PFSK-1 (cell line): Measurements from ENCODE around the gene PRKD1.

Experiments used
- POLR2AphosphoS5 ChIP-seq: IDR thresholded peaks from 2 replicates; pipeline ENCODE4 v1.6.1; 2012; ENCODE audit warnings: low read depth, mild to moderate bottlenecking, control low read depth, low read length, moderate library complexity
- TAF1 ChIP-seq: IDR thresholded peaks from 2 replicates; pipeline ENCODE4 v1.6.1; 2012; ENCODE audit warnings: low read length, control low read depth, borderline replicate concordance; ENCODE audit not compliant: insufficient read depth
- TF ChIP-seq, protein P1 (sequence below), 2 experiments: IDR thresholded peaks; 2 replicates each; pipeline versions ENCODE4 v1.6.1 to v1.8.0; 2011 to 2012; ENCODE audit warnings: low read depth in 2 of 2, low read length in 2 of 2, control low read depth in 1 of 2, inconsistent platforms in 1 of 2, mild to moderate bottlenecking in 1 of 2, moderate library complexity in 1 of 2; ENCODE audit not compliant: insufficient read depth in 1 of 2

DNA sequence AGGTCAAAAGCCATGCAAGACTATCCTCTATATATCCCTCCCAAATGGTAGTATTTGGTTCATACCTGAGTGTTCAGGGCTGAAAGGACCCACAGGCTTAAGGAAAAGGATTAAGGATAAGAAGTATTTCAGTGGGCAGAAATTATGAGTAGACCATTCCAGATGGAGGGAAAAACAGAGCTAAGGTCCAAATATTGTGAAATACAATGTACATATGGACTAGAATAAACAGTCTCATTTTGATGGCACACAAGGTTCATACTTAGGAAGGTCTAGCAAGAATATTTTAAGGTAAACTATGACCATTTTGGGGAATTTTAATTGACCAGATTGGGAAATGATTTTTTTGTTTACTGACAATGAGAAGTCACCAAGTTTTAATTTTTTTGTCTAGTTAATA, 124.6 kb downstream of the PRKD1 start:
- TF ChIP-seq, protein P1, sequence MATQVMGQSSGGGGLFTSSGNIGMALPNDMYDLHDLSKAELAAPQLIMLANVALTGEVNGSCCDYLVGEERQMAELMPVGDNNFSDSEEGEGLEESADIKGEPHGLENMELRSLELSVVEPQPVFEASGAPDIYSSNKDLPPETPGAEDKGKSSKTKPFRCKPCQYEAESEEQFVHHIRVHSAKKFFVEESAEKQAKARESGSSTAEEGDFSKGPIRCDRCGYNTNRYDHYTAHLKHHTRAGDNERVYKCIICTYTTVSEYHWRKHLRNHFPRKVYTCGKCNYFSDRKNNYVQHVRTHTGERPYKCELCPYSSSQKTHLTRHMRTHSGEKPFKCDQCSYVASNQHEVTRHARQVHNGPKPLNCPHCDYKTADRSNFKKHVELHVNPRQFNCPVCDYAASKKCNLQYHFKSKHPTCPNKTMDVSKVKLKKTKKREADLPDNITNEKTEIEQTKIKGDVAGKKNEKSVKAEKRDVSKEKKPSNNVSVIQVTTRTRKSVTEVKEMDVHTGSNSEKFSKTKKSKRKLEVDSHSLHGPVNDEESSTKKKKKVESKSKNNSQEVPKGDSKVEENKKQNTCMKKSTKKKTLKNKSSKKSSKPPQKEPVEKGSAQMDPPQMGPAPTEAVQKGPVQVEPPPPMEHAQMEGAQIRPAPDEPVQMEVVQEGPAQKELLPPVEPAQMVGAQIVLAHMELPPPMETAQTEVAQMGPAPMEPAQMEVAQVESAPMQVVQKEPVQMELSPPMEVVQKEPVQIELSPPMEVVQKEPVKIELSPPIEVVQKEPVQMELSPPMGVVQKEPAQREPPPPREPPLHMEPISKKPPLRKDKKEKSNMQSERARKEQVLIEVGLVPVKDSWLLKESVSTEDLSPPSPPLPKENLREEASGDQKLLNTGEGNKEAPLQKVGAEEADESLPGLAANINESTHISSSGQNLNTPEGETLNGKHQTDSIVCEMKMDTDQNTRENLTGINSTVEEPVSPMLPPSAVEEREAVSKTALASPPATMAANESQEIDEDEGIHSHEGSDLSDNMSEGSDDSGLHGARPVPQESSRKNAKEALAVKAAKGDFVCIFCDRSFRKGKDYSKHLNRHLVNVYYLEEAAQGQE (IDR thresholded peaks at IDR 0.05; ENCODE audit: insufficient read depth in 1 of 2, low read depth in 2 of 2, low read length in 2 of 2), result no peak
- TF ChIP-seq POLR2AphosphoS5, result no peak
- TF ChIP-seq TAF1, result no peak
